SU-DHL-6 (cell line): Measurements from ENCODE around the gene ANKRD23.

Experiments
- CTCF ChIP-seq: fragments of 200-600 bp; sonication (generic); IDR thresholded peaks from one replicate; pipeline ENCODE4 v1.5.1; 2017; ENCODE audit warnings: antibody characterized with exemption, mild to moderate bottlenecking, low read length, moderate library complexity; ENCODE audit not compliant: insufficient read depth, poor library complexity, severe bottlenecking
- EZH2phosphoT487 ChIP-seq: fragments of 200-600 bp; sonication (generic), shearing (Covaris generic); conservative IDR thresholded peaks from 2 replicates; pipeline ENCODE4 v1.6.1; 2018; ENCODE audit warnings: mild to moderate bottlenecking, antibody characterized with exemption, low read length, moderate library complexity, mixed read lengths

- TF ChIP-seq CTCF, result no peak
- no peak for TF ChIP-seq EZH2phosphoT487
These were observed 47.0 kb upstream of the ANKRD23 start for GRCh38 chr2:96890726-96891385.
